ENCODE data around the gene GLIS1. TPM values are rescaled to one million over a fixed set of nuclear protein-coding genes. Genes with fewer than 3 reads are reported as not detected.
A peak's percentile ranks its signal among the peaks of the same experiment; 100 is the strongest.

The GLIS1 gene
- total RNA-seq, 1 donor from 2014 or later, result 1.2 TPM

- H3K27ac ChIP-seq, result no peak overlapping the region
- TF ChIP-seq POLR2AphosphoS5 (IDR thresholded peaks at IDR 0.05; ENCODE audit: insufficient read depth in 1 of 2, low read depth in 1 of 2) (no peak), POLR2A (IDR thresholded peaks at IDR 0.05) (no peak), CTCF (IDR thresholded peaks at IDR 0.05) (no peak)
- H3K36me3 ChIP-seq, result no peaks in the 10 kb centered on the region
- peaks cover 9% of the 10 kb centered on the region for H3K4me1 ChIP-seq
- no peak overlapping the region for H3K4me3 ChIP-seq
- no peaks in the 10 kb centered on the region for H3K9me3 ChIP-seq
- intact Hi-C loops (cut with DNase I), result no loop called here
- H3K27me3 ChIP-seq, result no peaks in the 10 kb centered on the region
- DNase-seq (ENCODE audit: extremely low spot score in 2 of 2), result no peak
These were observed 194.0 kb downstream of the GLIS1 start for GRCh38 chr1:53544728-53545515.

- H3K27ac ChIP-seq, result peak overlapping the region; percentile 11
- intact Hi-C loops (cut with DNase I), result no loop called here
- no peak for DNase-seq (ENCODE audit: extremely low spot score in 2 of 2)
- H3K27me3 ChIP-seq, result no peaks in the 10 kb centered on the region
- H3K4me1 ChIP-seq, result peaks cover 9% of the 10 kb centered on the region
- H3K36me3 ChIP-seq, result no peaks in the 10 kb centered on the region
- TF ChIP-seq CTCF (IDR thresholded peaks at IDR 0.05) (no peak), POLR2AphosphoS5 (IDR thresholded peaks at IDR 0.05; ENCODE audit: insufficient read depth in 1 of 2, low read depth in 1 of 2) (peak in 1 of 2 donors; percentile 16), POLR2A (IDR thresholded peaks at IDR 0.05) (no peak)
- no peaks in the 10 kb centered on the region for H3K9me3 ChIP-seq
- H3K4me3 ChIP-seq, result no peak overlapping the region
These were observed 194.9 kb downstream of the GLIS1 start for GRCh38 chr1:53543778-53544695.

GRCh38 chr1:53543130-53543777 lies 195.7 kb downstream of the GLIS1 start:
- Histone ChIP-seq H3K4me1 (peaks cover 9% of the 10 kb centered on the region), H3K9me3 (no peaks in the 10 kb centered on the region), H3K36me3 (no peaks in the 10 kb centered on the region), H3K27ac (peak overlapping the region; percentile 11), H3K4me3 (no peak overlapping the region), H3K27me3 (no peaks in the 10 kb centered on the region)
- intact Hi-C loops (cut with DNase I), result no loop called here
- TF ChIP-seq CTCF (IDR thresholded peaks at IDR 0.05) (no peak), POLR2A (IDR thresholded peaks at IDR 0.05) (no peak), POLR2AphosphoS5 (IDR thresholded peaks at IDR 0.05; ENCODE audit: insufficient read depth in 1 of 2, low read depth in 1 of 2) (no peak)
- DNase-seq (ENCODE audit: extremely low spot score in 2 of 2), result no peak

GRCh38 chr1:53542551-53542950 lies 196.4 kb downstream of the GLIS1 start:
- intact Hi-C loops (cut with DNase I), result no loop called here
- H3K27ac ChIP-seq, result peak overlapping the region; percentile 76

More at GRCh38 chr1:53542551-53542950, 196.4 kb downstream of the GLIS1 start:
- TF ChIP-seq POLR2AphosphoS5 (IDR thresholded peaks at IDR 0.05; ENCODE audit: insufficient read depth in 1 of 2, low read depth in 1 of 2), result no peak
- TF ChIP-seq CTCF (IDR thresholded peaks at IDR 0.05), result no peak
- no peak for TF ChIP-seq POLR2A (IDR thresholded peaks at IDR 0.05)
- peaks cover 9% of the 10 kb centered on the region for H3K4me1 ChIP-seq
- no peaks in the 10 kb centered on the region for H3K27me3 ChIP-seq
- DNase-seq (ENCODE audit: extremely low spot score in 2 of 2), result no peak
- H3K4me3 ChIP-seq, result no peak overlapping the region
- H3K36me3 ChIP-seq, result no peaks in the 10 kb centered on the region
- H3K9me3 ChIP-seq, result no peaks in the 10 kb centered on the region

Measured in vagina (tissue), 2 donors.